ENCODE results near the gene CRYBB3.

DNA sequence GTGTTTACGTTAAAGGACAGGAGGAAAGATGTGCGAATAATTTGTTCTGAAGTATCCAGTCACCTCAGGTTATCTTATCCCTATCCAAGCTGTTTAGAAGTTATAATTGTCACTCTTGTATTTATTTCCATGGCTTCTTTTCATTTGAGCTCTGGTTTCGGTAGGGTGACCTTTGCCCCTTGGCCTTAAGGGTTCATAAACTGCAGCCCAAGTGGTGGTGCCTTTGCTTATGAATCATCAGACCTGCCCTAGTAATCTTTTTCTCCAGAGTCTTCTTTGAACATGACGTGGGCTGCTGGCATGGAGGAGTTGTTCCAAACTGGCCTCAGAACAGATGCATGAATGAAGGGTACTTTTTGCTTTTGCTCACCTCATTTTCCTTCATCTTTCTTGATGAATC, 6.5 kb upstream of the CRYBB3 start:
- no peak for TF ChIP-seq RHOXF2B (CRISPR knock-in tag; conservative IDR thresholded peaks at IDR 0.05)
- no peak for TF ChIP-seq CEBPB (tag; IDR thresholded peaks at IDR 0.05)

Data from K562 (cell line).